Hepatocyte (in vitro differentiated cells): ENCODE results near the gene FTH1. TPM values are rescaled to one million over a fixed set of nuclear protein-coding genes. Genes with fewer than 3 reads are reported as not detected.

Experiments
- DNase-seq: peaks from one replicate; pipeline ENCODE4 v3.0.0-alpha.2; 2016; ENCODE audit warnings: low spot score
- H2AFZ ChIP-seq: fragments of 200-600 bp; sonication (generic); 2 replicates; pipeline ENCODE4 v1.6.0; 2016; ENCODE audit warnings: antibody characterized with exemption, mild to moderate bottlenecking
- H3K27ac ChIP-seq: fragments of 200-600 bp; sonication (generic); 2 replicates; pipeline ENCODE4 v1.5.1; 2016; ENCODE audit warnings: mild to moderate bottlenecking
- H3K27me3 ChIP-seq: fragments of 200-600 bp; sonication (generic); 2 replicates; pipeline ENCODE4 v1.6.1; 2016
- H3K36me3 ChIP-seq: fragments of 200-600 bp; sonication (generic); replicated peaks from 2 replicates; pipeline ENCODE4 v1.5.1; 2016; ENCODE audit warnings: low read depth; ENCODE audit not compliant: insufficient read depth
- H3K4me1 ChIP-seq: fragments of 200-600 bp; sonication (generic); 2 replicates; pipeline ENCODE4 v1.5.1; 2016; ENCODE audit warnings: mild to moderate bottlenecking, moderate library complexity; ENCODE audit not compliant: insufficient read depth
- H3K4me2 ChIP-seq: fragments of 200-600 bp; sonication (generic); 2 replicates; pipeline ENCODE4 v1.6.0; 2016
- H3K4me3 ChIP-seq: fragments of 200-600 bp; sonication (generic); 2 replicates; pipeline ENCODE4 v1.5.1; 2016; ENCODE audit warnings: mild to moderate bottlenecking
- H3K79me2 ChIP-seq: fragments of 200-600 bp; sonication (generic); 2 replicates; pipeline ENCODE4 v1.6.0; 2017; ENCODE audit warnings: mild to moderate bottlenecking
- H3K9me2 ChIP-seq: fragments of 200-600 bp; sonication (generic); replicated peaks from 2 replicates; pipeline ENCODE4 v1.6.0; 2017; ENCODE audit warnings: mild to moderate bottlenecking; ENCODE audit not compliant: insufficient read depth
- H3K9me3 ChIP-seq: fragments of 200-600 bp; sonication (generic); 2 replicates; pipeline ENCODE4 v1.5.1; 2016; ENCODE audit warnings: low read depth, mild to moderate bottlenecking
- H4K20me1 ChIP-seq: fragments of 200-600 bp; sonication (generic); 2 replicates; pipeline ENCODE4 v1.6.0; 2016; ENCODE audit warnings: mild to moderate bottlenecking; ENCODE audit not compliant: insufficient read depth, poor library complexity, severe bottlenecking
- CTCF ChIP-seq: fragments of 200-600 bp; sonication (generic); IDR thresholded peaks from 2 replicates; pipeline ENCODE4 v1.5.1; 2016; ENCODE audit warnings: antibody characterized with exemption, mild to moderate bottlenecking; ENCODE audit not compliant: poor library complexity
- EZH2 ChIP-seq: fragments of 200-600 bp; sonication (generic); IDR thresholded peaks from 2 replicates; pipeline ENCODE4 v1.6.1; 2016; ENCODE audit warnings: antibody characterized with exemption, mild to moderate bottlenecking, borderline replicate concordance
- EZH2phosphoT487 ChIP-seq: fragments of 200-600 bp; sonication (generic); IDR thresholded peaks from one replicate; pipeline ENCODE4 v1.6.1; 2018; ENCODE audit warnings: antibody characterized with exemption, mild to moderate bottlenecking, low read depth, moderate library complexity; ENCODE audit not compliant: unreplicated experiment, severe bottlenecking
- WGBS: methylation state at CpG from one replicate; pipeline ENCODE4 v1.1.6; 2016; ENCODE audit warnings: low lambda C conversion rate; ENCODE audit errors: missing lambda C conversion rate; 5-methylcytosine and 5-hydroxymethylcytosine counted together
- polyA plus RNA-seq: library from polyadenylated mRNA; unstranded; fragments of >200 nt; fragmentation: Nextera tagmentation; extraction: Ambion mirVana; gene quantifications from 2 replicates; pipeline ENCODE4 v1.2.1, GENCODE V29; 2016
- total RNA-seq: library from RNA; depleted of rRNA; stranded (reverse); fragments of >200 nt; gene quantifications from 2 replicates; pipeline ENCODE4 v1.2.3, GENCODE V29; 2014

Gene FTH1
- total and polyA plus RNA-seq, 2 experiments from 2014 or later = 1,071 to 8,694 TPM

GRCh38 chr11:61999141-61999975 is 31.9 kb upstream of the FTH1 start:
- DNase-seq = peak; percentile 67
- Histone ChIP-seq H3K9me3 (no peaks in the 10 kb centered on the region), H3K79me2 (no peaks in the 10 kb centered on the region), H4K20me1 (no peaks in the 10 kb centered on the region), H2AFZ (no peak overlapping the region), H3K27me3 (no peaks in the 10 kb centered on the region), H3K4me2 (peak overlapping the region; percentile 50), H3K27ac (peak overlapping the region; percentile 92), H3K9me2 (no peaks in the 10 kb centered on the region), H3K4me3 (no peak overlapping the region), H3K4me1 (peaks cover 46% of the 10 kb centered on the region), H3K36me3 (no peaks in the 10 kb centered on the region)
- TF ChIP-seq EZH2phosphoT487 = no peak
- no peak for TF ChIP-seq CTCF
- TF ChIP-seq EZH2 = no peak
- WGBS = 68% methylated on average over 7 of the region's 7 CpGs

GRCh38 chr11:61996933-61997332 is 29.5 kb upstream of the FTH1 start:
- Histone ChIP-seq H2AFZ (no peak overlapping the region), H3K36me3 (no peaks in the 10 kb centered on the region), H3K4me2 (no peak overlapping the region), H3K79me2 (no peaks in the 10 kb centered on the region), H3K9me3 (no peaks in the 10 kb centered on the region), H3K27me3 (no peaks in the 10 kb centered on the region), H4K20me1 (no peaks in the 10 kb centered on the region), H3K27ac (no peak overlapping the region), H3K4me1 (peaks cover 41% of the 10 kb centered on the region), H3K4me3 (no peak overlapping the region), H3K9me2 (no peaks in the 10 kb centered on the region)
- TF ChIP-seq EZH2 (no peak), EZH2phosphoT487 (no peak), CTCF (no peak)
- WGBS = 89% methylated on average over 4 of the region's 4 CpGs
- DNase-seq = no peak

GRCh38 chr11:61994981-61995380 is 27.5 kb upstream of the FTH1 start:
- Histone ChIP-seq H3K9me3 (no peaks in the 10 kb centered on the region), H3K4me2 (no peak overlapping the region), H3K4me1 (peaks cover 22% of the 10 kb centered on the region), H4K20me1 (no peaks in the 10 kb centered on the region), H3K9me2 (no peaks in the 10 kb centered on the region), H3K27me3 (no peaks in the 10 kb centered on the region), H3K4me3 (no peak overlapping the region), H3K36me3 (no peaks in the 10 kb centered on the region), H2AFZ (no peak overlapping the region), H3K27ac (peak overlapping the region; percentile 15), H3K79me2 (no peaks in the 10 kb centered on the region)
- TF ChIP-seq EZH2 = no peak
- TF ChIP-seq EZH2phosphoT487 = no peak
- no peak for TF ChIP-seq CTCF
- WGBS = 65% methylated on average over 3 of the region's 3 CpGs
- DNase-seq = no peak
